ENCODE results near the gene ARHGAP19.

GRCh38 chr10:97323501-97323900 is 31.1 kb upstream of the ARHGAP19 start:
- TF ChIP-seq CTCF (IDR thresholded peaks at IDR 0.05) (no peak), POLR2A (IDR thresholded peaks at IDR 0.05) (no peak), EP300 (IDR thresholded peaks at IDR 0.05) (no peak)

Measured in tibial nerve (tissue), 4 donors.